Activated CD4-positive, alpha-beta T cell treated with anti-CD3 and anti-CD28 coated beads for 24 hours (primary cell): ENCODE measurements around the gene KCNJ16.

Experiments
- DNase-seq, 2 donors: peaks; one replicate each; pipeline ENCODE4 v3.0.0-alpha.2; 2020; ENCODE audit warnings: low read depth in 2 of 2

Gene KCNJ16

DNA sequence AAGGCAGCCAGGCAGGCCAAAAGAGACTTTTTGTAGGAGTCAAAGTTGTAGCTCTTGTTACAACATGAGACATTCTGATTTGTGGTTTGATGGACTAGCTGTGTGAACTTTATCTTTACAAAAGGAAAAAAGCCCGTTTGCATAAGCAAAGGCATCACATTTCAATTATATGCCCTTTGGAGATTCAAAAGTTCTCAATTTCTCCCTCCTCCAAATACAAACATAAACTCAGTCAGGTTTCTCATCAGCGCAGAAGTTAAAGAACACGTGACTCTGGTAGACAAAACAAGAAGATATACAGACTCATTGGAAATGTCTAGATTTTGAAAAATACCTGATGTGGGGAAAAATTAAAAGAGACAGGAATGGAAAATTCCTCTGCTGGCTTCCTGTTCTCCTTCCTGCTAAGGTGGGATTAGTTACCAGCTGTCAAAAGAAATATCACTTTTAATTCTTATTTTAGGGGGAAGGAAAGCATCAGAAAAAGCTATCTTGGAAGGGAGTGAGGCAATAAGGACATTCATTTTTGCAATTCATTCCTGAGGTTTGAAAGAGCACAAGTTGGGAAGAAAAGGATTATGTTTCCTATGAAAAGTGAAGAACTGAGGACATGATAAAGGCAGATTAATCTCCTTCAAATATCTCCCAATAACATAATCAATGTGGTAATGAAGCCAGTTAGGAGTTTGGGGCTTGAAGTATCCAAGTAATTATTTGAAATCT lies 4.6 kb upstream of the KCNJ16 start:
- no peak for DNase-seq

DNA sequence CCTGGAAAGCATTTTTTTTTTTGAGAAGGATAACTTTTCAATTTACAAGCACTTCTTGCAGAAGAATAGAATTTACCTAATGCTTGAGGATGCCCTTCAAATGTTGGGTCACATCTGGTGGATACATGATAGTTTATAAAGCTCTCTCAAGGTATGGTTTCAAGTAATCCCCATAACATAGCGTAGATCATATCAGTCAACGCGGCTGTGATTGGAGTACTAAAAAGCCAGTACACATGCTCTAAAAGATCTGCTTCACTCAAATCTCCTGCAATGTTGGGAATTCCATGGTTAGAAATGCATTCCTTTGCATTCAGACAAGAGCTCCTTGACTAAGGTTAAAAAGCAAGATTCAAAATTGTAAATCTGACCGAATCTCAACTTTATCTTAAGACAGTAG lies 3.9 kb upstream of the KCNJ16 start:
- no peak for DNase-seq

DNA sequence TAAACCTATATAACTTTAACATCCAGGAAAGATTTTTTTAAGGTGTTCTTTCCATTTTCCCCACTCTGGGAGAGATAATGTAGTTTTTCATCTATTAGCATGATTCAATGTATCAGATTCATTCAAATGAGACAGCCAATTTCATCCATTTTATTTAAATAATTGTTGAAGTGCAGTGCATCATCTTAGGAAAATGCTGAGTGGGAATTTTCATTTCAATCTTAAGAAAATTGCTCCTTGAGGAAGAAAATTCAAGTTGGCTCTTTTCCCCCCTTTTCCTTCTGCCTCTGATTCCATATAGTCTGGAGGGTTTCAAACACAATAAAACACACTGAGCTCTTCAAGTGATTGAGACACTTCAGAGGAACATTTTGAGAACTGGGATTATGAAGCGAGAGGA lies 3.4 kb upstream of the KCNJ16 start:
- no peak for DNase-seq

DNA sequence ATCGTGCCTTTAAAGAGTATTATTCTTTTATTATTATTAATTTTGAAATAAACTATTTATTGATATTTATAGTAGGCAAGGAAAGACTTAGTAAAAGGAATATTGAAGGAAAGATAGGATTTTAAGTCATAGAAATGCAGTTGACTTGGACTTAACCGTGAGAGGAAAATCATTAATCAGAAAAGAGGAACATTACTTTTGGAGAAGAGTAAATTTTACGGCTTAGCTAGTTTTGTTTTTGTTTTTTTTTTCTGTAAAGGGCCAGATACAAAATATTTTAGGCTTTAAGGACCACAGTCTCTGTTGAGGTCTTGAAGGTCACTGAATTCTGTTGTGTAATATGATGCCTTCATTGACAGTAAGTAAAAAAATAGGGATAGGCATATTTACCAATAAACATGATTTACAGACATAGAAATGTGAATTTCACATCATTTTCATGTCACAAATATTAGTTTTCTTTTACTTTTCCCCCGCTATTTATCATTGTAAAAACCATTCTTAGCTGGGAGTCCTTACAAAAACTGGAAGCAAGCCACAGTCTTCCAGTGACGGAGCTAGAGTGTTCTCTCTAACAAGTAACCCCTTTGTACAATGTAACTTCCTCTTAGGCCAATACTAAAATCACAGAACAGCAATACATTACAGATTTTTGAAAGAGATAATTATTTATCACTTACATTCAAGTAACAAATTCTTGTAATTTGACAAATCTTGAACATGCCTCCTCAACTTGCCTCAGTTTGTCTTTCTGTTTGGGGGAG lies 2.3 kb upstream of the KCNJ16 start:
- DNase-seq, result no peak

DNA sequence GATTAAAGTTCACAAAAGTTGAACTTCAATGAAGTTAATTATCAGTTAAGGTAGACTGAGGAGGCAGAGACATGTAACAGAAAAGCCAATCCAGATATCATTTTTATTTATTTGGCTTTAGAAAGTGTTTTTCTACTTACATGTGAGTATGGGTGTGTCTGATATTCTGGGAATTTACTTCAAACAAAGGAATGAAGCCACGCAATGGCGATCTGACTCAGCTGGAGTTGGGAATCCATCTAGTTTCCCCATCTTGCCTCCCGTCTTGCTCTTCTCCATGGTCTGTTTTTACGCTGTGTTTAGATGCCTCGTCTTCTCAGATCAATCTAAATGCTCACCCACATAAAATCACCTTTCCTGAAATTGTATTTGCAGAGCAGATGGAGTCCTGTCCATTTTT lies 1.7 kb upstream of the KCNJ16 start:
- DNase-seq, result no peak

DNA sequence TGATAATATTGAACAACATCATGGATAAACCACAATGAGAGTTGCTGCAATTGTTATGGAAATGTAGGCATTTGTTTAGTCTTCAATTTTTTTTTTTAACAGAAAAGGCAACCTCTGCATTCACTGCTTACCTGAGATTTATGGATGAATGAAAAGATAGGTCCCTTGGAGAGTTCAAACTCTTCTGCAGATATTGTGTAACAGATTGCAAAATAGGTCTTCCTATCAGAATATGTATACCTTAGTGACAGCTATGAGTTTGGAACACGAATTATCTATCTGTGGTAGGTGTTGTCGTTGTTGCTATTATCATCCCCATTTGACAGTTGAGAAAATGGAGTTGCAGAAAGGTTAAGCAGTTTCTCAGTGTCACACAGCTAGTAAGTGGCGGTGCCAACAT lies 1.2 kb upstream of the KCNJ16 start:
- DNase-seq, result no peak

DNA sequence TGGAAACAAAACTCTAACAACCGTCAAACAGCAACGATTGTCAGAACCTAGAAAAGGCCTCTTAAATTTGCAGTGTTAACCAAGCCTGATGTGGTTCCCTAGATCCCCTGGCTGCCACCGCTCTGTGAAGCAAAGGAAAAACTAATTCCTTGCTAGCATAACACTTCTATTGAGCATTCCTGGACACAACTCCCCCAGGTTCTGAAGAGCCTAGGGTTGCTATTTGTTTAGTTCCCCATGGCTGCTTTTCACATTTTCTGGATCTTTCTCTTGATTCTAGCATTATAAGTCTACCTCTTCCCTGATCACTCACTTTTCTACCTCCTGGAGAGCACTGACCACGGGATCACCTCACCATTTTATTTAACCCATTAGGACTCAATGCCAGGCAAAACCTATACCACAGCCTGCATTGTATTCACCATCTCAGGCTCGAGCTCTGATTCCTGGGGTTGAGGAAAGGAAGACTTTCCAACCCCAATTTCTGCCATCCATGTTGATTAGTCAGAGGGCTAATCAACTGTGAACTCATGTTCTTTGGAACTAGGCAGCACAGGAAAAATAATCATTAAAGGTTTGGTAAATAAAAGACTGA lies 692 bp upstream of the KCNJ16 start:
- DNase-seq, result no peak

DNA sequence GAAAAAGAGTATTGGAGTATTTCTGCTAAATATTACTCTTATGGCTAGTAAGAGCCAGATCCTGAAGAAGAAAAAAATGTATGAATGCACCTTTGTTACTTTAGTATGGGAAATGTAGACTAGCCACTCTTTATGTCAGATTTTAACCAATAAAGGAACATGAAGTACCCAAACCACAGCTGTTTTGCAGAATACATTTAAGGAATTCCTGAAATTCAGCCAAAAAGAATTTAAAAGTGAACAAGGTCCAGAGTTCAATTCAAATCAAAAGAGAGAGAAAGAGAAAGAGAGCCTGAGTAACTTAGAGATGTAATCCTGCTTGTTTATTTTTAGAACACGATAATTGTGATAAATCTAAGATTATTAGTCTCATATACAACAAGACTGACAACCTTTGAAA lies 1.2 kb downstream of the KCNJ16 start:
- no peak for DNase-seq

DNA sequence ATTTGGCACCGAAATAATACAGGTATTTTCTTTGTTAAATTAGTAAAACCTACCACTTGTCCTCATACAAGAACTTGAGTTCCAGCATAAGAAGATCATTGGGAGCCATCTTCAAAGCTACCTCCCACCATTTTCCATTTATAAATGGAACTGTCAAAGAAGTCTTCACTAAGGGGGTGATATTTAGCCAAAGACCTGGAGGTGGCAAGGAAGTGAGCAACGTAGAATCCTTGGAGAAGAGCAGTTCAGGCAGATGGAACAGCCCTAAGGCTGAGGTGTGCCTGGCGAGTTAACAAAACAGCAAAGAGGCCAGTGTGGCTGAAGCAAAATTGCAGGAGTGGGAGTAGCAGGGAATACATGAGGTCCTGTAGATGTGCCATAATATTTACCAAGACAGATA lies 1.8 kb downstream of the KCNJ16 start:
- DNase-seq, result no peak

- no peak for DNase-seq
Observed at GRCh38 chr17:70078549-70078948, 3.5 kb downstream of the KCNJ16 start.

- no peak for DNase-seq
Observed at GRCh38 chr17:70078994-70079531, 4.0 kb downstream of the KCNJ16 start.

DNA sequence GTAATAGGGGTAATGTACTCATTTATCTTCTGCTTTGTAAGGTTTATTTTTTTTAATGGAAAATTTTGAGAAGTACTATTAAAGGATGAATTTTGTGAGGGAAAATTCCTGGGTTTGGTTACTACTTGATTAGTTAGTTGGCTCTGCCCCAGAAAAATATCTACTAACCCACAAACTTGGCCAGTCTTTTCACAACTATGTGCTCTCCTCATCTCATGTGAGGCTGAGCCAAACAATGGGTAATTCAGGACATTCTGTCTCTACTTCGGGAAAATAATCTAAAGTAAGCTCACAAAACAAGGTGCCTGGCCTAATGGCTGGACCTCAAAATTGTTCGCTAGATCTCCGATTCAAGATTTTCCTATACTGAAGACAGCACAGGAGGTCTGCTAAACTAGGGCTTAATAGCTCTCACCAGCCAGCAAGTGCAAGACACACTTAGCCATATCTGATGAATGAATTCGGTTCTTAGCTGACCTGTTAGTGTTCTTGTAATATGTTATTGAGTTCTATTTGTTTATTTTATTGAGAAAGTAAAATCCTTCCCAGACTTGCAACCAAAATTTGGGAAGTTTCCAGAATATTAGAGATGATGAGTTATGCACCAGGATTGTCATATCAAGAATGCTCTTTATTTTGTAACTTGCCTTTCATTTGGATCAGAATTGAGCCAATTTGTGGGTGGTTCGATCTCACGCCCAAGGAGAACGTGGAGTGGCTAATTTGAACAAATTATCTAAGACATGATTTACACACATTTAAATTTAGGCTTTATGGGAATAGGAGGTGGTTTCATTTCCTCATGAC lies 5.7 kb downstream of the KCNJ16 start:
- no peak for DNase-seq

DNA sequence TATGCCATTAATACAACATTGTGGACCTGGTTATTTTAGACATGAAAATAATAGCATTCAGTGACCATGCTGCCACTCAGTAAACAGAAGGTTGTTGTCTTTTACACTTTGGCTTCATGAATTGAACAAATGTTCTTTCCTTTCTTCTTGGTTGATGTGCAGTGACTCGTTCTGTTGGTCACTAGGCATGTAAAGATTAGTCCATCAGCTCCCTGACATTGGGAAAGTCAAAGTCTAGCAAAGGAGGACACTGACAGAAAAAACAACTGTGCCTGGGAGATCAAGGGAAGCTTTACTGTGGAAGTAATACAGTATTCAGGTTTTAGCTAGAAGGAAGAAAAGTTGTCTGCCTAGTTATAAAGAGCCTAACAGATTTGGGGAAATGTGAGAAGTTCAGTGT lies 6.9 kb downstream of the KCNJ16 start:
- DNase-seq, result no peak

DNA sequence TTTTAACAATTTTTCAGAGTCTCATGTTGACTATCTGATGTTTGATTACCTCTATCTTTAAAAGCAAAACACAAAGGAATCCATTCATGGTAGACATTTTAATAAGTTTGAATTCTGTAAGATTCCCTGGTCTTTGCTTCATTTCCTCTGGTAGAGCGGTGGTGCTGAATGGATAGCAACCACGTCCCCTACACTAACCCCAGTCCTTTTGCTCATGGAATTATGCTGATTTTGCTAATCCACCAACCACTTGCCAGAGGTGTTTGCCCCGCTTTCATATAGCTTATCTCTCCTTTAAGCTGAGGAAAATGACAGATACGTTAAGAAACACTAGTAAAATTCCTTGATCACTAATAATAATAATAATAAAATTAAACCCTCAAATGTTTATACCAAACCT lies 9.5 kb downstream of the KCNJ16 start:
- DNase-seq, result no peak

DNA sequence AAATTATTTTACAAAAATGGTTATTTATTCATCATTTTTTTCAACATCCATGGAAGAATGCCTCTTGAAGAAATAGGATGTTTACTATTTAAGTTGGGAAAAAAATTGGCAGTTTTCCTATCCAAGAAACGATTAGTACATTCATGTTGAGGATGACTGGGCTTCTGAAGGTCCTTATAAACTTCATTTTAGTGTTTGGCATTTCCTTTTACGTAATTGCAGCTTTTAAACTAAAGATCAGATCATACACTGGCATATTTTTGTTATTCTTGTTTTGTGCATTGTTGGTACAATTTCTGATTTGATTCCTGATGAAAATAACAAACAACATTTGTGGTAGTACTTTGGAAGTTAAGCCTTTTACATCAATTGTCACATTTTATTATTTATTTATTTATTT lies 11.5 kb downstream of the KCNJ16 start:
- DNase-seq, result no peak

GRCh38 chr17:70089513-70090148 lies 14.6 kb downstream of the KCNJ16 start:
- no peak for DNase-seq

GRCh38 chr17:70091005-70091568 lies 16.1 kb downstream of the KCNJ16 start:
- DNase-seq, result no peak

DNA sequence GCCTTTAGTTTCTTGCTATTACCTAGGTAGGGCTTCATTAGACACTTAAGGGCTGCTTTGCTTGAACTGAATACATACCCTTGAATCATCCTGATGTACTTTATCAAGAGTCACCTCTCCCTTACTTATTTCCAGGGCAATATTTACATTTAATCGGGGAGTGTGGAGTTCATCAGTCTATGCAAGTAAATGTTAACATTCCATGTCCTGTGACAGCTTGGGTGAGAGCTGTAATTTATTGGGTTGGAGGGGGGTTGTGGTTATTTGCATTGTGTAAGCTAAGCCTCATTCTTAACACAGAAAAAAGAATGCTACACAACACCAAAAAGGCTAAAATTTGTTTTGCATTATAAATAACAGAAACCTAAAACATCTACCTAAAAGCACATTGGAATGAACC lies 16.7 kb downstream of the KCNJ16 start:
- DNase-seq, result no peak

DNA sequence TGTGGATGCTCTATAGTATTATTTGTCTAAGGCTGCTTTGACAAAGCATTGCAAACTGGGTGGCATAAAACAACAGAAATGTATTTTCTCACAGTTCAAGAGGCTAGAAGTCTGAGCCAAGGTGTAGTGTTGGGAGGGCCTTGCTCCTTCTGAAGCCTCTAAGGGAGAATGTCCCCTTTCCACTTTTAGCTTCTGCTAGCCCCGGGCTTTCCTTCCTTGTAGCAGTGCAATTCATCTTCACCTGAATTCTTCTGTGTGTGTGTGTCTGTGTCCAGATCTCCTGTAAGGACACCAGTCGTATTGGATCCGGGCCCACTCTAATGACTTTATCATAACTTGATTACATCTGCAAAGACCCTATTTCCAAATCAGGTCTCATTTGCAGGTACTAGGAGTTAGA lies 18.1 kb downstream of the KCNJ16 start:
- no peak for DNase-seq

DNA sequence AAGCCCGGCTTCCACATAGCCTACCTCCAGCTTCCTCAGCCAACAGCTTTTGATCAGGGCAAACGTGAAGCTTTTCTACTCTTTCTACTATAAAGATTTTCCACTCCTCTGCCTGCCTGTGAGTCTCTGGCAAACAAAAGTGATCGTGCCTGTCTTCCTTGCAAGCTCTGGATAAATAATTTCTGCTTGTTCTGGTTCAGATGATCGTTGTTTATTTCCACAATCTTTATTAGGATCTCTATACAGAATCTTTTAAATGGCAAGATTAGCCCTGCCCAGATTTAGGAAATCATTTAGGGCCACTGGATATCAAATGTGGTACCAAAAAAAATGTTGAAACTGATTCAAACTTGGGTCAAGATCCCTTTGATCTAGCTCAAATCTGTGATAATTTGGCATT lies 20.4 kb downstream of the KCNJ16 start:
- no peak for DNase-seq

DNA sequence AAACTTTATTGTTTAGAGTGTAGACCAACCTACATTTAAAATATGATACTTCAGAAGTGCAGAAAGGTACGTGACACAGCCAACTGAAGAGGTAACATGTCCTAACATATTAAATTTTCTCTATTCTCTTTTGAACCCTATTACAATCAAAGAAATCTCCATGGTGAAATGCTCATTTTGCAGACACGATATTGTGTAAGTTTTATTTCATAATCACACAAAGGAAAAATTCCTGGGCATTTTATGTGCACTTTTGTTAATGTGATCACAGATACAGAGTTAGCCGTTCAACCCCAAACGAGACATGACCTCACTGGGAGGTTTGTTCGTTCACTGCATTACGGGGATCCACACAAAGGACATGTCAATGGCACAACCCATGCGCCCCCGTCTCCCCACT lies 21.8 kb downstream of the KCNJ16 start:
- DNase-seq, result no peak
